Activated CD8-positive, alpha-beta memory T cell treated with anti-CD3 and anti-CD28 coated beads for 4 hours (primary cell): Measurements from ENCODE around the gene DNAJB5.
"Not testable (repeated sequence)": the region's sequence is repeated elsewhere in the genome, so short reads cannot be mapped to it uniquely, and the experiment has no call there.

Source experiments
- DNase-seq, 2 donors: peaks; one replicate each; pipeline ENCODE4 v3.0.0-alpha.2; 2020; ENCODE audit warnings: low read depth in 2 of 2

DNAJB5 gene

DNA sequence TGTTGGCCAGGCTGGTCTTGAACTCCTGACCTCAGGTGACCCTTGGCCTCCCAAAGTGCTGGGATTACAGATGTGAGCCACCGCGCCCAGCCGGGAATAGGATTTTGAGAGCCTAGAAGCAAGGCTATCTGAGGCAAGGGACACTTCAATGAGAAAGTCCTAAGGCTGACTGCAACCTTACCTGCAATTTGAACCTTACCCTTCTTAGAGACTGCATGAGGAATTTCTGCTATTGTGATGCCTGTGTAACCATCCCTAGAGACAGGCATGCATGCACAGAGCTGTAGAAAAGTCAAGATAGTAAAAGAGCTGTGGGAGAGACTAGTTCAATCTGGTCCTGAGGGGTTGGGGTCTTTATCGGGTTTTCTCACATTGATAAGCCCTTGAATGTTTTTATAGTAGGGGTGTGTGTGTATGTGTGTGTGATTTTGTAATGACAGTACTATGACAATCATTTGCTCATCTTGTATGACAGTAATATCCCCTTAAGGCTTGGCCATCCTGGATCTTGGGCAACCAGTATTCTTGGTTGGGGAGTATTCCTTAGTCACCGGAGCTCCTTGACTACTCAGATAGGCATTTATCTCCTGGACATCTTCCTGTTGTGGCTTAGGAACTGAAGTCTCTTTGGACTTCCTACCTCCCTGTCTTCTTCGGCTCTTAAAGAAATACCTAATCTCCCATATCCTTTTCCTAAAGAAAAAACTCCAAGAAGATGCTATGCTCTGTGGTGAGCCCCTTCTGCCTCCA, 11.2 kb downstream of the DNAJB5 start:
- no peak for DNase-seq

DNA sequence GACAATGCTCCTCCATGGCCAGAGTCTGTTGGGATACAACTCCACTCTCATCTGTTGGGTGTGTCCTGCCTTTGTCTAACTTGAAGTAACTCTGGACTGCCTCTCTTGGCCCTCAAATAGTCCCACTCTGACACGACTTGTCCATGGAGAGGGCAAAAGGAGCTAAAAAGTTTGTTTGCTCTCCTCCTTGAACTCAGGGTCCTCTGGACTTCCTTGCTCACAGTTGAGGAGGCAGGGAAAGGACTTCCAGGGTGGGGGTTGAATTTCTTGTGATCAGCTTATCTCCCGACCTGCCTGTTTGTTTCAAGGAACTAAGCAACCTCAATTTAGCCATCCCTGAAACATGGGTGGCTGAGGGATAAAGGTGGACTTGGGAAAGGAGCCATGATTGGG, 11.7 kb downstream of the DNAJB5 start:
- DNase-seq, result no peak

DNA sequence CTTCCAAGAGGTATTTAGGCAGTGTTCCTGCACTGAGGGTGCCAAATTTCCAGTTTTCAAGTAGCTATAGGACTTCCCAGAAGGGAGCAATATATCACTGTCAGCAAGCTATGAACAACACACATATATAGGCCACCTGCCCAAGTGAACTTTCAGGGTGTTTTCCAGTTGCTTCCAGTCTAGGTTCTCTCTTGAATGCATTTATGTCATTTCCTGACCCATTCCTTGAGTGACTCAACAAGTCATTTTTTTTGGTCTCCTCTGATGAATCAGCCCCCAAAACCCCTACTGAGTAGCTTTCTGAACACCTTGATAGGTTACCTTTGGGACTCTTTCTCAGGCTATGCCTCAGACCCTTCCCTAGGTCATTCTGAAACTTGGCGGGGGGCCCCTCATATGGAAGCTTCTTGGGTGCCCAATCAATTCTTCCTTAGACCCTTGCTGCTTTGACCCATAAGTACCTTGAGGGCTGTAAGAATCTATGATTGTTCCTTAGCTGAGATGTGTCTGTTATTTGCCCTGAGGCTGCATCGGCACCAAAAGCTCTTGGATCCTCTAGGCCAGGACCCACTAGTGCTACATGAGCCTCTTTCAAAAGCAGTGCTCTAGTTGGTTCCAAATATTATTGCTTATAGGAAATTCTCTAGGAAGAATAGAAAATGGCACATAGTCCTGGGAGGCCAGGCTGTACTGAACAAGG, 12.4 kb downstream of the DNAJB5 start:
- DNase-seq, result no peak

DNA sequence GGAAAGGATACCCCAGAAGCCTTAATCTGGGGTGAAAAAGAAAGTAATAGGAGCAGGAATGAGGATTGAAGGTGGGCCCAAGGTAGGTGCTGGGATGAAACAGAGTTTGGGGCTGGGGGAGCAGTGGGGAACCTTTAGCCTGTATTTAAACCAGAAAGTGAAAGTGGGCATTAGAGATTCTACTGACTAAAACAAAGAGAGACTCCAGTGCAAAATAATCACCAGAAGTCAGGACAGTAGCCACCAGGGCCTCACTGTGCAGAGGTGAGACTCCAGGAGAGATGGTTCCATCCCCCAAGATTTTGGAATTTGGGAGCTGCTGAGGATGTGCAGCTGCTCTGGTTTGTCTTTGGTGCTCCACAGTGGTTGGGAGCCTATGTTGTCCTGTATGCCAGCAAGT, 13.1 kb downstream of the DNAJB5 start:
- DNase-seq, result no peak

DNA sequence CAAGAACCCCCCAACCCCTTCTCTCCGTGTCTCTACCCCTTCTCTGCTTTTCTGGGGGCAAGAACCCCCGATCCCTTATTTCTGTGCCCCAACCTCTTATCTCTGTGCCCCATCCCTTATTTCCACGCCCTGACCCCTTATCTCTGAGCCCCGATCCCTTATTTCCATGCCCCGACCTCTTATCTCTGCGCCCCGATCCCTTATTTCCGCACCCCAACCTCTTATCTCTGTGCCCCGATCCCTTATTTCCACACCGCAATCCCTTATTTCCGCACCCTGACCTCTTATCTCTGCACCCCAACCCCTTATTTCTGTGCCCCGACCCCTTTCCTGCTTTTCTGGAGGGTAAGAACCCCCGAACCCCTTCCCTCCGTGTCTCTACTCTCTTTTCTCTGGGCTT, 14.8 kb downstream of the DNAJB5 start:
- not testable (repeated sequence) for DNase-seq

DNA sequence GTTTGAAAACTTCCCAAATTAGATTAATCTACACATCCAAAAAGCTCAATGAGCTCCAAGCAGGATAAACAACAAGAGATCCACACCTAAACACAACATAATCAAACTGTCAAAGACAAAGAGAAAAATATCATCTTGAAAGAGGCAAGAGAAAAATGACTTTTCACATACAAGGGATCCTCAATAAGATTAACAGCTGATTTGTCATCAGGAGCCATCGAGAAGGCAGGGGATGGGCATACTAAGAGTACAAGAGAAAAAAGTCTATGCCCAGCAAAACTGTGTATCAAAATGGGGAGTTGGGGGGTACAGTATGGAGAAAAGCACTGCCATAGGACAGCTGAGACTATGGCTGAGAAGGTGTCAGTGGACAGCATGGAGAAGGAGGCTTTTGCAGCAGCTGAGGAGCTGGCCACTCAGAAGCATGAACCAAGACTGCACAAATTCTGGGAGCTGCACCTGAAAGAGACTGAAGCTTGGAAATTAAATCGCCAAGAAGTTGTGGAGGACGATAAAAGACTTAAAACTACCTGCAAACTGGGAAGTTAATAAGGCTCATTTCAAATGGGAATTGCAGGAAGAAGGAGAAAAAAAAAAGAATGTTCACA, 20.9 kb downstream of the DNAJB5 start:
- no peak for DNase-seq

DNA sequence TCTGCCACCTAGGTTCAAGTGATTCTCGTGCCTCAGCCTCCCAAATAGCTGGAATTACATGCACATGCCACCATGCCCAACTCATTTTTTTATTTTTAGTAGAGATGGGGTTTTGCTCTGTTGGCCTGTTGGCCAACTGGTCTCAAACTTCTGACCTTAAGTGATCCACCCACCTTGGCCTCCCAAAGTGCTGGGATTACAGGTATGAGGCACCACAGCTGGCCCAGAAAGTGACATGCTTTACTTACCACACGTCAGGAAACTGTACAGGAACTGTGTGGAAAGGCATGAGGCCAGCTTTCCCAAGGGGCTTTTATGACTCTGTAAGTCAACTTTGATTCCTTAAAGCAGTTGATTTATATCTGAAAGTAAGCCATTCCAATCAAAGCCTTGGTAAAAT, 25.0 kb downstream of the DNAJB5 start:
- DNase-seq, result no peak

DNA sequence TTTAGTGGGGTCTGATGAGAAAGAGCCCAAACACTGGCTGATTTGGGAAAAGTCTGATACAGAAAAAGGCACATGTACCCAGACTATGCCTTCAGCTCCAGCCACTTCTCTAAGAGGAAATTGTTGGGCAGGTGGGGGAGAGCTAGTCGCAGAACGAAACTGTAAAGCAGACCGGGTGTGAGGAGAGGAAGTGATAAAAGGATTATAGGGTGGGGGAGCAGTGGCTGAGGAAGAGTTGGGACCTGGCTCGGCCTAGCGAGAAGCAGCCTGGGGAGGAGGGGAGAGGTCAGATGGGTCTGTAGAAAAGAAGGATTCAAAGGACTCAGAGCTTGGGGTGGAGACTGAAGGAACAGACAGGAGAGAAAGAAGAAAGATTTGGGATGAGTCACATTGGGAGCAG, 33.9 kb downstream of the DNAJB5 start:
- not testable (repeated sequence) for DNase-seq

DNA sequence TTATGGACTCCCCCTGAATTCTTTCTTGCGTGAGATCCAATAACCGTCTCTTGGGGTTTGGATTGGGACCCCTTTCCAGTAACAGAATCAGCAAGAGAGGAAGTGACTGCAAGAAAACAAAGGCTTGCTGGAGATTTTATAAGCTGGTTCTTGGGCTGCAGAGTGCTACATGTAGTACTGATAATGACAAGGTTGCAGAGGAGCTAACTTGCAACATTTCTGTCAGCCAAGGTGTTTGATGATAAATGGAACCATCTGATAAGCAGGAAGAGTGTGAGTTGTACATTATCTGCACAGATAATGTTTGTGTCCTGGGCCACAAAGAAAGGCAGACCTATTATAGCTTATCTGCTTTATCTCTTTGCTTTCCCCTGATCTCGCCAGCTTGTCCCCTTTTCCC, 37.1 kb downstream of the DNAJB5 start:
- no peak for DNase-seq

DNA sequence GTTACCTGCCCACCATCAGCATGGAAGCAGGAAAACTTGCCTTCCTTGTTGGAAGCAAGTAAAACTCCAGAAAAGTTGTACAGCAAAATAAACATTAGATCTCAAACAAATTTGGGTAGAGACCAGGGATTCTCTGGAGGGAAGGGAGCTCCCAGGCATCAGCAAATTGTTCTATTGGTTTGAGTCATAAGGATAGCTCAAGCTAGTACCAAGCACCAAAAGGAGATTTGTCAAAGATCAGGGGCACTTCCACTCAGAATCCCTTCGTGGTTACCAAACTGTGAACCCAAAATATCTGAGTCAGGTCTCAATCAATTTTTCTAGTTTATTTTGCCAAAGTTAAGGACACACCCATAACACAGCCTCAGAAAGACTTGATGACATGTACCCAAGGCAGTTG, 37.8 kb downstream of the DNAJB5 start:
- no peak for DNase-seq

DNA sequence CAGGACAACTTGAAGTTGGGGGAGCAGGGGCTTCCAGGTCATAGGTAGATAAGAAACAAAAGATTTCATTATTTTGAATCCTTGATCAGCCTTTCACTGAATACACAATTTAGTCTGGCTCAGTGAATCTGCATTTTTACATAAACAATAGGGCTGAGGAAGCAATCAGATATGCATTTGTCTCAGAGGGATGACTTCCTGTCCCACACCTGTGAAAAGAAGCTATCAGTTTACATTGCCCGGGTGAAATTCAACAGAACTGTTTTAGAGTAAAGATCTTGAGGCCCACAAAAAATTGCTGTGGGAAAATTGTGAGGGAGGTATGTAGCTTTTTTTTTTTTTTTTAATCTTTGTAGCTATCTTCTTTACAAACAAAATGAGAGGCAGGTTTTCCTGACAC, 38.3 kb downstream of the DNAJB5 start:
- DNase-seq, result no peak

DNA sequence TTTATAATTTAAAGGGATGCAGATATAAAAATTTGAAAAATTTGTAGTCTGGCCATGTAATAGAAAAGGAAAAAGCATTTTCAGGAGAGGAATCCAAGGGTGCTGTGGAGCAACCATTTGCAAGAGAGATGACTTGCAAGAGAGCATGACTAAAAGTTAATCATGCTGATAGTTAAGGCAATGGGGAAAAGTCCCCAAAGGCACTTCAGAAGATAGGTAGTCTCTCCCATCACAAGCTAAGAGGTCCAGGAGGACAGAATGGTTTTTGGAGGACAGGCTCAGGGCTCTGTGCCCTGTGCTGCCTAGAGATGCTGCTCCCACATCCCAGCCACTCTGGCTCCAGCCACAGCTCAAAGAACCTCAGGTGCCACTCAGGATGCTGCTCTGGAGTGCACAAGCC, 38.8 kb downstream of the DNAJB5 start:
- DNase-seq, result no peak

DNA sequence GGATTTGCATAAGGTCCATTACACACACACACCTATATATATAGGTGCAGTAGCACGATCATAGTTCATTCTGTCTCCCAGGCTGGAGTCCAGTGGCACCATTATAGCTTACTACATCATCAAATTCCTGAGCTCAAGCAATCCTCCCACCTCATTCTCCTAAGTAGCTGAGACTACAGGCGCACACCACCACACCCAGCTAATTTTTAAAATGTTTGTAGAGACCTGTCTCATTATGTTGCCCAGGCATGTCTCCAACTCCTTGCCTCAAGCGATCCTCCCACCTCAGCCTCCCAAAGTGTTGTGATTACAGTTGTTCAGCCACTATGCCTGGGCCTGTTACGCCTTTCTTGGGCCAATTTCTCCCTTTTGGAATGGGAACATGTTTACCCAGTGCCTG, 39.7 kb downstream of the DNAJB5 start:
- no peak for DNase-seq

DNA sequence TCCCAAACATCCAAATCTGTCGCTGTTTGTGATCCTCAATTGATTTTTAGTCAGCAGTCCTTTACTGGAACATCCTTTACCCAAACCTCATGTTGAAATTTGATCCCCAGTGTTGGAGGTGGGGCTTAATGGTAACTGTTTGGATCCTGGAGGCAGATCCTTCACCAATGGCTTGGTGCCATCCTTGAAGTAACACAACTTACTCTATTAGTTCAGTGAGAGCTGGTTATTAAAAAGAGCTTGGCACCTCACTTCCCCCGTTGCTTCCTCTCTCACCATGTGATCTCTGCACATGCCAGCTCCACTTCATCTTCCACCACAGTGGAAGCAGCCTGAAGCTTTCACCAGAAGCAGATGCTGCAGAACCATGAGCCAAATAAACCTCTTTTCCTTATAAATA, 40.3 kb downstream of the DNAJB5 start:
- no peak for DNase-seq

DNA sequence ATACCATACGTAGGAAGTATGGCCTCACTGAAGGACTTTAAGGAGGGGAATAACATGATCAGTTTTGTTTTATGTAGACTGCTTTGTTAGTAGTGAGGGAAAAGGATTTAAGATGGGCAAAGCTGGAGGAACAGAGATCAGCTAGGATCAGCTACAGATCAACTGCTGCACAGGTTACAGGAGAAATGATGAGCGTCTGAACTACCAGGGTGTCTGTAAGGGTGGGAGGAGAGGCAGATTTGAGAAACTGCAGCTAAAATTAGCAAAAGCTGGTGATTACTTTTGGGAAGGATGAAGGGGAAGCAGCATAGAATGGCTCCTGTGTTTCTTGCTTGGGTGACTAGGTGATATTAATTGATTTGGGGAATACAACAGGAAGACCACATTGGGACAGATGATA, 43.6 kb downstream of the DNAJB5 start:
- DNase-seq, result no peak

DNA sequence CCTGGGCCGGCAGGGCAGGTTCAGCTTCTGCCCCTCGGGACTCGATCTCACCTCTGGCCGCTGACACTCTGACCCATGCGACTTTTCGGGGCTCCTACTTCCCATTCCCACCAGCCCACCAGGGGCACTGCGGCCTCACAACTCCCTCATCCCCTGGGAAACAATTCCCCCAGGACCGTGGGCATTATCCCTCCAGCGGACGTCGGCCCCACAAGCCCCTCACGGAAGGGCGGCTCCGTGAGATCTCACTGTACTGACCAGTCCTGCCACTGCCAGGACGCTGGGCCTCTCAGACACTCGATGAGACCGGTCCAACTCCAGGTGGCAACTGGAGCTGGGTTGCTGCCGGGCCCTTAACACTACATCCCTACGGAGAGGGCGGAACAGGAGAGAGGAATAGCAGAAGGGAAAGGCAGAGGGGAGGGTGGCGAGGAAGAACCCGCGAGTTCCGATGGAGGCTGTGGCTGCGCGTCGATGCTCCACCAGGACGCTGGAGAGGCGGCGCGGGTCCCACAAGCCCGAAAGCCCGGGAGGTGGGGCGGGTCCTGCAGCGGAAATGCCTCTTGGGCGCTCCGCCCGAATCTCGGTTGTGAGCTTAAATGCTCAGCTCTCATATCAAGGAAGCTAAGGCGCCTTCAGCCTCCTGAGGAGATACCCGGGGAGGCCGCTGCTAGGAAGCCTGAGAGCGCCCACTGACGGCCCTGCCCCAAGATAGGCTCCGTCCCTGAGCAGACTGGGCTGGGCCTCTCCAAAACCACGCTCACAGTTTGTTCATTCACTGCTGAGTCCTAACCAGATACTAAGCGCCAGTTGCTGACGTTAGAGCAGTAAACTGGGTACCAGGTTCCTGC, 46.5 kb downstream of the DNAJB5 start:
- no peak for DNase-seq

DNA sequence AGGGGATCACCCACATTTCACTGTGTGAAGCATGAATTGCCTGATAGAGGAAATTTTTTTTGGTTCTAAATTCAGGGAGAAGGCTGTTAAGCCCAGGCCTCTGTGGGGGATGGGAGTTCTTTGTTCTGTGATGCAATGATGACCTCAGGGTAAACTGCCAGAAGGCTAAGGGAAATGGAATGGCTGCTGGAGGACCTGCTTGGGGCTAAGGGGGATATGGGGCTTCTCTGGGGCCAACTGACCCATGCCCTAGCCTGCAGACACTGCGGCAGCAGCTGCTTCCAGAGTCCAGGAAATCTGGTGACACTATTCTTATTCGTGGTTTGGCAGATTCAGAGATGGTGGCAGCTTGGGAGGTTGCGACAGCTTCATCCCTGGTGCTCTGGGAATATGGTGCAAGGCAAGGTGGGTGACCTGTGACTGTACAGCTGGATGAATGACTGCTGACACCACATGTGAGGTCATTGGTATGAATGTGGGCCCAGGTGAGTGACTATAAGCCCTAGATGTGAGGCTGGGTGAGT, 52.6 kb downstream of the DNAJB5 start:
- DNase-seq, result no peak

DNA sequence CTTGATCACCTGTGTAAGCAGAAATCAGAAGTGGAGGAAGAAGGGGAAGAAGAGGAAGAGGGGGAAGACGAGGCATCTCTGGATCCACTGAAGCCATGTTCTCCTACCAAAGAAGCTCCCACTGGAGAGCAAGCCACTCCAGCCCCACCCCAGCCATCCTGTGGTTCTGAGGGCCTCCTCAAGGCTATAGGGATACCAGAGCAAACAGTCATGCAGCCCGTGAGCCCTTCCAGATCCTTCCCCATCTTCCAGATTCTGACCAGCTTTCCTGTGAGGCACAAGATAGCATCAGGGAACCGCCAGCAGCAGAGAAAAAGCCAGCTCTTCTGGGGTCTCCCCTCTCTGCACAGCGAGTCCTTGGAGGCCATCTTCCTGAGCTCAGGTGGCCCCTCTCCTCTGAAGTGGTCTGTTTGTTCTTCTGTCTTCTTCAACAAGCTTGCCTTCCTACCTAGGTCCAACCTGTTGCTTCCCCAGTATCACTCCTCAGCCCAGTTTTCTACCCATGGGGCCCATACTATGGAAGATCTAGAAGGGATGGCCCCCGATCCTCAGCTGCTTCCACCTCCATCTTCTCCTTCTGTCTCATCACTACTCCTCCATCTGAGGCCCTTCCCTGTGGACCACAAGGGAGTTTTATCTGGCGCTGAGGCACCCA, 53.5 kb downstream of the DNAJB5 start:
- no peak for DNase-seq

DNA sequence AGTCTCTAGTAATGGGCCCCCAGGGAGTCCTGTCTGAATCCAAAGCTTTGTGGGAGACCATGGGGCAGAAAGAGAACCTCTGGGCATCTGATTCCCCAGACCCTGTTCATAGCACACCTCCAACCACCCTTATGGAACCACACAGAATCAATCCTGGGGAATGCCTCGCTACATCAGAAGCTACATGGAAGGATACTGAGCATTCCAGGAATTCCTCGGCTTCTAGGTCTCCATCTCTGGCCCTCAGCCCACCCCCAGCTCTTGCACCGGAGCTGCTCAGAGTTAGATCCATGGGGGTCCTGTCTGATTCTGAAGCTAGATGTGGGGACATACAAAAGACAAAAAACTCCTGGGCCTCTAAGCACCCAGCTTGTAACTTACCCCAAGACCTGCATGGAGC, 54.5 kb downstream of the DNAJB5 start:
- no peak for DNase-seq
